ENCODE data around the gene ZNF608. TPM values are rescaled to one million over a fixed set of nuclear protein-coding genes. Genes with fewer than 3 reads are reported as not detected.

Gene ZNF608
- total and polyA plus RNA-seq, 10 donors, result 5.8 to 14.4 (median 10.2) TPM

- H3K27ac ChIP-seq, result no peak overlapping the region
- H3K36me3 ChIP-seq, result no peaks in the 10 kb centered on the region
- H3K9me3 ChIP-seq, result peaks cover 0 to 11% (median 0%) of the 10 kb centered on the region in 8 donors
- TF ChIP-seq POLR2A (IDR thresholded peaks at IDR 0.05), result no peak
- TF ChIP-seq POLR2AphosphoS5 (IDR thresholded peaks at IDR 0.05), result no peak
- TF ChIP-seq, protein P1, sequence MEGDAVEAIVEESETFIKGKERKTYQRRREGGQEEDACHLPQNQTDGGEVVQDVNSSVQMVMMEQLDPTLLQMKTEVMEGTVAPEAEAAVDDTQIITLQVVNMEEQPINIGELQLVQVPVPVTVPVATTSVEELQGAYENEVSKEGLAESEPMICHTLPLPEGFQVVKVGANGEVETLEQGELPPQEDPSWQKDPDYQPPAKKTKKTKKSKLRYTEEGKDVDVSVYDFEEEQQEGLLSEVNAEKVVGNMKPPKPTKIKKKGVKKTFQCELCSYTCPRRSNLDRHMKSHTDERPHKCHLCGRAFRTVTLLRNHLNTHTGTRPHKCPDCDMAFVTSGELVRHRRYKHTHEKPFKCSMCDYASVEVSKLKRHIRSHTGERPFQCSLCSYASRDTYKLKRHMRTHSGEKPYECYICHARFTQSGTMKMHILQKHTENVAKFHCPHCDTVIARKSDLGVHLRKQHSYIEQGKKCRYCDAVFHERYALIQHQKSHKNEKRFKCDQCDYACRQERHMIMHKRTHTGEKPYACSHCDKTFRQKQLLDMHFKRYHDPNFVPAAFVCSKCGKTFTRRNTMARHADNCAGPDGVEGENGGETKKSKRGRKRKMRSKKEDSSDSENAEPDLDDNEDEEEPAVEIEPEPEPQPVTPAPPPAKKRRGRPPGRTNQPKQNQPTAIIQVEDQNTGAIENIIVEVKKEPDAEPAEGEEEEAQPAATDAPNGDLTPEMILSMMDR (IDR thresholded peaks at IDR 0.05 in 8 of 11, conservative IDR thresholded peaks at IDR 0.05 in 3 of 11), result no peak
- intact Hi-C loops (cut with DNase I; ENCODE audit: low total_unique reads), result no loop called here
- H3K27me3 ChIP-seq (replicated peaks in 1 of 7), result no peaks in the 10 kb centered on the region
- H3K4me1 ChIP-seq, result no peaks in the 10 kb centered on the region
- no peak for DNase-seq
- WGBS, 5 donors, result 89 to 100% (median 97%) methylated on average over 1 of the region's 1 CpG
- H3K4me3 ChIP-seq, result no peak overlapping the region
Observed at GRCh38 chr5:124782262-124782661, 35.8 kb upstream of the ZNF608 start.

- 83 to 94% (median 88%) methylated on average over 4 of the region's 4 CpGs for WGBS, 5 donors
- Histone ChIP-seq H3K4me1 (no peaks in the 10 kb centered on the region), H3K27ac (no peak overlapping the region), H3K4me3 (no peak overlapping the region), H3K27me3 (replicated peaks in 1 of 7) (no peaks in the 10 kb centered on the region), H3K9me3 (peaks cover 0 to 11% (median 0%) of the 10 kb centered on the region in 8 donors), H3K36me3 (no peaks in the 10 kb centered on the region)
- no peak for TF ChIP-seq POLR2AphosphoS5 (IDR thresholded peaks at IDR 0.05)
- TF ChIP-seq, protein P1 (IDR thresholded peaks at IDR 0.05 in 8 of 11, conservative IDR thresholded peaks at IDR 0.05 in 3 of 11), result no peak
- no peak for TF ChIP-seq POLR2A (IDR thresholded peaks at IDR 0.05)
- DNase-seq, result no peak
- intact Hi-C loops (cut with DNase I; ENCODE audit: low total_unique reads), result no loop called here
Observed at GRCh38 chr5:124780011-124780410, 33.6 kb upstream of the ZNF608 start.

DNA sequence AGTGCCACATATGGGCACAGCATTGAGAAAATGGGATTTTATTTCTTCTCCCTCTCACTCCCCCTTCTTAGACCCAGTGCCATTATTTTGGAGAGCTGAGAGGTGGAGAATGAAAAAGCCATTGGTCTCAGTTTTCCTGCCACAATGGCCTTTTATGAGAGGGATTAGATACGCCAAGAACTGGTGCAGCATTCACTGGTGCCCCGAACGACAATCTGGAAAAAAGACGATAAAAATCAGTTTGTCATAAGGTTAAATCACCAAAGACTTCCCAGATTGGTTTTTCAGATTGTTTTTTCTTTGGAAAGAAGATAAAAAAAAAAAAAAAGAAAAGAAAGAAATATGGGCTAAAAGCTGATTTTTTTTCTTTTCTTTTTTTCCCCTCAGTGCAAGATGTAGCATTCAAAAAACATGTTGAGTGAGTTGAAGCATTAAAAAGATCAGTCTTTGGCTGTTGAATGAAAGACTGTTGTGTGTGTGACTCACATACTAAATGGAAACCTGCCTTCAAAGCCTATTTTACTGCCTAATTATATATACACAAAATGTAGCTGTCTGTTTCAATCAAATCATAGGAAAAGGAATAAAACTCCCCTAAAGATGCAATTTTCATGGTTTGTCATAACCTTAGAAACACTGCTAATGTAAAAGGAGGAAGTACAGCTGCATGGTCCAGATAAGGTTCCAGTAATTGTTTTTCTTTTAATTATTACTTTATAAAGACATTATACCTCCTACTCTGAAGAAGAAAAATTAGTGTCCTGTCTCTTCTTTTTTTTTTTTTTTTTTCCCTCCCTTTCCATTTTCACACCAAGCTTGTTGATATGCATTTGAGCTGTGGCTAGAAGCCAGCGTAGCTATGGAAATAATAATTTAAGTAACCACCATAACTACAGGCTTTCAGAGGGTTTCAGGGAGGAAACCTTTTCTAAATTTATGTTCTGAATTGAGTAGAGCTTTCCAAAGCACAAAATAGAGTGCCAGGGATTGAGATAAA is 27.2 kb upstream of the ZNF608 start:
- H3K27ac ChIP-seq, result no peak overlapping the region
- intact Hi-C loops (cut with DNase I; ENCODE audit: low total_unique reads), result no loop called here
- H3K4me3 ChIP-seq, result no peak overlapping the region
- 59 to 82% (median 74%) methylated on average over 5 of the region's 5 CpGs for WGBS, 5 donors
- DNase-seq, result no peak
- TF ChIP-seq, protein P1 (IDR thresholded peaks at IDR 0.05 in 8 of 11, conservative IDR thresholded peaks at IDR 0.05 in 3 of 11), result no peak
- TF ChIP-seq POLR2AphosphoS5 (IDR thresholded peaks at IDR 0.05), result no peak
- no peak for TF ChIP-seq POLR2A (IDR thresholded peaks at IDR 0.05)
- H3K27me3 ChIP-seq (replicated peaks in 1 of 7), result no peaks in the 10 kb centered on the region
- H3K4me1 ChIP-seq, result no peaks in the 10 kb centered on the region
- H3K9me3 ChIP-seq, result no peaks in the 10 kb centered on the region
- no peaks in the 10 kb centered on the region for H3K36me3 ChIP-seq

GRCh38 chr5:124772457-124773200 is 26.2 kb upstream of the ZNF608 start:
- H3K27ac ChIP-seq, result no peak overlapping the region
- no peaks in the 10 kb centered on the region for H3K4me1 ChIP-seq
- H3K36me3 ChIP-seq, result no peaks in the 10 kb centered on the region
- no peaks in the 10 kb centered on the region for H3K27me3 ChIP-seq (replicated peaks in 1 of 7)
- 84 to 100% (median 95%) methylated on average over 1 of the region's 1 CpG for WGBS, 5 donors
- no peak for TF ChIP-seq POLR2A (IDR thresholded peaks at IDR 0.05)
- TF ChIP-seq POLR2AphosphoS5 (IDR thresholded peaks at IDR 0.05), result no peak
- TF ChIP-seq, protein P1 (IDR thresholded peaks at IDR 0.05 in 8 of 11, conservative IDR thresholded peaks at IDR 0.05 in 3 of 11), result no peak
- no peak for DNase-seq
- H3K4me3 ChIP-seq, result no peak overlapping the region
- H3K9me3 ChIP-seq, result no peaks in the 10 kb centered on the region
- intact Hi-C loops (cut with DNase I; ENCODE audit: low total_unique reads), result no loop called here
